ENCODE data around the gene GRIA1.

The GRIA1 gene

DNA sequence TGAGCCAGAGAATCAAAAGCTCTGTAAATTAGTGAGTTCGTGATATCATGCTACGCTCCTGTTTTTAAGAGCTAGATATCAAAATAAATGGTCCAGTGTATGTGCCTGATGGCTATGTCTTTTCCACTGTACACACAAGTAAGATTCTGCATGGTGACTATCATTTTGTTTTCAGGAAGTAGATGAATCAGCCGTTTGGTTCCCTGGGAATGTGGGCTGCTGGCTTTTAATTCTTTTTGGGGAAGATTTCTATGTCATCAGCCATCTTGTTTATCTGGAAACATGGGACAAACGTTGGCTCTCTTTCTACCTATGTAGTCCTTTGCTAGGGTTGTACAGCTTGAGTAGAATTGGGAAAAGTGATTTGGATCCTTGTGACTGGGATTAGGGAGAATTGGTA, 126.7 kb downstream of the GRIA1 start:
- TF ChIP-seq, protein P1, sequence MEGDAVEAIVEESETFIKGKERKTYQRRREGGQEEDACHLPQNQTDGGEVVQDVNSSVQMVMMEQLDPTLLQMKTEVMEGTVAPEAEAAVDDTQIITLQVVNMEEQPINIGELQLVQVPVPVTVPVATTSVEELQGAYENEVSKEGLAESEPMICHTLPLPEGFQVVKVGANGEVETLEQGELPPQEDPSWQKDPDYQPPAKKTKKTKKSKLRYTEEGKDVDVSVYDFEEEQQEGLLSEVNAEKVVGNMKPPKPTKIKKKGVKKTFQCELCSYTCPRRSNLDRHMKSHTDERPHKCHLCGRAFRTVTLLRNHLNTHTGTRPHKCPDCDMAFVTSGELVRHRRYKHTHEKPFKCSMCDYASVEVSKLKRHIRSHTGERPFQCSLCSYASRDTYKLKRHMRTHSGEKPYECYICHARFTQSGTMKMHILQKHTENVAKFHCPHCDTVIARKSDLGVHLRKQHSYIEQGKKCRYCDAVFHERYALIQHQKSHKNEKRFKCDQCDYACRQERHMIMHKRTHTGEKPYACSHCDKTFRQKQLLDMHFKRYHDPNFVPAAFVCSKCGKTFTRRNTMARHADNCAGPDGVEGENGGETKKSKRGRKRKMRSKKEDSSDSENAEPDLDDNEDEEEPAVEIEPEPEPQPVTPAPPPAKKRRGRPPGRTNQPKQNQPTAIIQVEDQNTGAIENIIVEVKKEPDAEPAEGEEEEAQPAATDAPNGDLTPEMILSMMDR (IDR thresholded peaks at IDR 0.05; ENCODE audit: control insufficient read depth, insufficient read depth, low read depth, low read length, missing control alignments) = no peak
- no peak for DNase-seq (ENCODE audit: low read depth)
- H3K4me3 ChIP-seq (ENCODE audit: control insufficient read depth, low read depth, low read length) = no peak overlapping the region

DNA sequence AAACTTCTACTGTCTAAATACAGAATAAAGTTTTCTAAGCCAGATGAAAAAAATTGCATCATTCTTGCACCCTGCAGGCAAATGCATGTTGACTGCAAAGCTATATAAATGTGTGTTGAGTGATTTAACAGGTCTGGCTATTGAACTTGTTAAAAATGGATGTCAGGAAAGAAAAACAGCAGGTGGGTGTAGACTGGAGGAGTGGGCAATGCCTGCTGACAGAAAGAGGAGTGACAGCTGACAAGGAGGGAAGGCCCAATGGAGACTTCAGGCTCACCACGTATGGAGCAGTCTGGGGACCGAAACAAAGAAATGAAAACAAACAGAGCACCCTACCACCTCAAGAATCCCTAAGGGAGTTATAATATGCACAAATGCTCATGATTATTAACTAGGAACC, 127.8 kb downstream of the GRIA1 start:
- DNase-seq (ENCODE audit: low read depth) = no peak
- TF ChIP-seq, protein P1 (IDR thresholded peaks at IDR 0.05; ENCODE audit: control insufficient read depth, insufficient read depth, low read depth, low read length, missing control alignments) = no peak

DNA sequence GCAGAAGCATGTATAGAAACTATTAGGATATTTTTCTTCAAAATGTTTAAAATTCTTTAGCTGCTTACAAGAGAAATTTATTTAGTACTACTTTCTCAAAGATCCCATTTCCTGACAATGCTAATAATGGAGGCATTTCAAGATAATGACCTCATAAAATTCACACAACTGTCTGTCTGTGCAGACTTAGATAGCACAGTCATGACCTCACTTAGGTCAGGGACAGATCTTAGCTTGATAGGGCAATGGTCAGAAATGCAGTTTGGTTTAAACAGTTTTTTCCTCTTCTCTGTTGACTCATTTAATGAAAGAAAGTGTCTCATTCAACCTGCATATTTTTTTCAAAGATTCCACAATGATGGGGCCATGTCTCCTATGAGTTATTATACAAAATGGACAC, 128.4 kb downstream of the GRIA1 start:
- TF ChIP-seq, protein P1 (IDR thresholded peaks at IDR 0.05; ENCODE audit: control insufficient read depth, insufficient read depth, low read depth, low read length, missing control alignments) = no peak
- H3K4me3 ChIP-seq (ENCODE audit: control insufficient read depth, low read depth, low read length) = no peak overlapping the region
- DNase-seq (ENCODE audit: low read depth) = no peak

More for the DNA sequence above, 127.8 kb downstream of the GRIA1 start:
- no peak overlapping the region for H3K4me3 ChIP-seq (ENCODE audit: control insufficient read depth, low read depth, low read length)

DNA sequence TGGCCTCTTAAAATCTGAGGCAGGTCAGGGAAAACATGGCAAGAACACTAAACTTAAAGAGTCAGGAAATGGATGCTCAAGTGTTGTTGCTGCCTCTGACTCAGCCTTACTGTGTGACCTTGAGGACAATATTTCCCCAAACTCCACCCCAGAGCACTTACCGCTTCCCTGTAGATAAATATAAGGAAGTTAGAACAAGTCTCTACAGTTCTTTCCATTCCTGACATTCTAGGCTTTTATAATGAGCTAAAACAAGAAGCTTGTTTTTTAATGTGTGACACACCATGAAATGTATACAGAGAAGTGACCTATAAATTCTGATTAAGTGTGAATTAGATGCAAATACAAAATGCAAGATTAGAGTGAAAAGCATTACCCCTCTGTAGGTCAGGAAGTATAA, 129.3 kb downstream of the GRIA1 start:
- H3K4me3 ChIP-seq (ENCODE audit: control insufficient read depth, low read depth, low read length) = no peak overlapping the region
- TF ChIP-seq, protein P1 (IDR thresholded peaks at IDR 0.05; ENCODE audit: control insufficient read depth, insufficient read depth, low read depth, low read length, missing control alignments) = no peak
- no peak for DNase-seq (ENCODE audit: low read depth)

DNA sequence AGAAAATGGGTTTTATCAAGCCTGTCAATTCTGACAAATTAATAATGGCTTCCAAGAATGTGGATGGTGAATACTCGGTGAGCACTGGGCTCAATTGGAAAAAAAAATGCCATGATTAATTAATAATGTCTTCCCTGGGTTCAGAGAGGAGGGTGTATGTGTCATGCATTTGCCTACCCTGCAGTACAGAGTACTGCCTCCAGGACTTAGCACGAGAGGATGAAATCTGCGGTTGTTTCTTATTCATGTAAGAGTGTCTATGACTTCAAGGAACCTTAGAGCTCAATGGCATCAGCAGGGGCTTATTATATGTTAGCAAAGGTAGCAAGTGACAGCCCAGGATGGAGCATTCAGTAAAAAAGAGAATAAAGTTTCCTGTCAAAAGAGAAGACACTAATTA, 132.7 kb downstream of the GRIA1 start:
- DNase-seq (ENCODE audit: low read depth) = no peak
- H3K4me3 ChIP-seq (ENCODE audit: control insufficient read depth, low read depth, low read length) = no peak overlapping the region
- TF ChIP-seq, protein P1 (IDR thresholded peaks at IDR 0.05; ENCODE audit: control insufficient read depth, insufficient read depth, low read depth, low read length, missing control alignments) = no peak

DNA sequence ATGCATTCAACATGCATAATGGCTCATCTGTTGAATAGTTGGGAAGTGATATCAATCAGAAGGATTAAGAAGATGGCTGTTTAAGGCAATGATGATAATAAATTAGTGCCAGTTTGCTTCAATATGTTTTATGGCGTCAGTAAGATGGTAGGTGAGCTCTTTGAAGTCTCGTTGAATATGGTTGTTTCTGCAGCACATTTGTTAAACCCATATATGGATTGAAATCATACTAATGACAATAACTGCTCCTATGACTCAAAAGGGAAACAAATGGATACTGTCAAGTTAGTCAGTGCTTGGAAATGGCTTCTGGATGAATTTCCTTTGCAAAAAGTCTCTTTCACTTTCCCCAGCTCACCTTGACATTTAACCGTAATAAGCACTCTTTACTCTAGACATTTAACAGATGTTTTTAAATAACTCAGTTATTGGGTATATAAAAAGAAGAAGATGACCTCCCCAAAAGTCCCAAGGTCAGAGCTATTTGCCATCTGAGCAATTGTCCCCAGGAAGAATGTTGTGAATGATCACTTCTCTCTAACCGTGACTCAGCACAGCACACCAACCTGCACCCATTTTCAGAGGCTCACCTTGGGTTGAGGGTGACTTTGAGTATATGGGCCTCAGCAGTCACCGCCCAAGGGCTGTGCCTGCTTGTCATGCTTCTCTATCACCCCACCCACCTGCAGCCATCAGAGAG, 133.4 kb downstream of the GRIA1 start:
- no peak overlapping the region for H3K4me3 ChIP-seq (ENCODE audit: control insufficient read depth, low read depth, low read length)
- TF ChIP-seq, protein P1 (IDR thresholded peaks at IDR 0.05; ENCODE audit: control insufficient read depth, insufficient read depth, low read depth, low read length, missing control alignments) = no peak
- no peak for DNase-seq (ENCODE audit: low read depth)

DNA sequence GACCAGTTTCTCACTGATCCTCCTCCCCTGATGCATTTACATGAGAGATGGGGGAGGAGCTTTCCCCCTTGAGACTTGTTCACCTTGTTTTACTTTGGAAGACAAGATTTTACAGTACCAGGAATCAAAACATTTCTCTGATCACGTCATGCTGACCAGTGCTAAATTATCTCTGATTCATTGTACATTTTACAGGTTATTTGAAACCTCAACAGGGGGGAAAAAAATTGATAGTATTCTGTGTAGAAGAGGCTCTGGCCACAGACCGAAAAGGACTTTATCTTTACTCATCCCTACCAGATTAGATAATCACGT, 133.9 kb downstream of the GRIA1 start:
- TF ChIP-seq, protein P1 (IDR thresholded peaks at IDR 0.05; ENCODE audit: control insufficient read depth, insufficient read depth, low read depth, low read length, missing control alignments) = no peak
- no peak overlapping the region for H3K4me3 ChIP-seq (ENCODE audit: control insufficient read depth, low read depth, low read length)
- no peak for DNase-seq (ENCODE audit: low read depth)
